Stomach (tissue), 4 donors: ENCODE data around the gene SNX6.

ENCODE experiments used
- CTCF ChIP-seq, 7 experiments: fragments of 450-650 bp in 4 of 7; fragments of 200-600 bp in 3 of 7; sonication (generic) in 3 of 7; IDR thresholded peaks; one replicate each; pipeline ENCODE4 v1.5.1; 2016 to 2019; ENCODE audit warnings: antibody characterized with exemption in 7 of 7, control low read depth in 2 of 7, mild to moderate bottlenecking in 1 of 7
- EP300 ChIP-seq: sonication (generic); formaldehyde crosslinking; IDR thresholded peaks from one replicate; pipeline ENCODE4 v1.6.1; 2017; ENCODE audit warnings: antibody characterized with exemption
- POLR2A ChIP-seq, 4 donors: fragments of 450-650 bp; IDR thresholded peaks; one replicate each; pipeline ENCODE4 v1.6.1; 2016; ENCODE audit warnings: antibody characterized with exemption in 4 of 4, control low read depth in 2 of 4, mild to moderate bottlenecking in 1 of 4, moderate library complexity in 1 of 4
- POLR2AphosphoS5 ChIP-seq, 3 donors: sonication (generic); formaldehyde crosslinking; IDR thresholded peaks; one replicate each; pipeline ENCODE4 v1.6.1; 2016; ENCODE audit warnings: antibody characterized with exemption in 3 of 3

- TF ChIP-seq CTCF (IDR thresholded peaks at IDR 0.05) (no peak), POLR2AphosphoS5 (IDR thresholded peaks at IDR 0.05) (no peak), EP300 (no peak), POLR2A (IDR thresholded peaks at IDR 0.05) (no peak)
Observed at GRCh38 chr14:34655959-34656358, 26.0 kb upstream of the SNX6 start.
